SK-N-SH (cell line): Measurements from ENCODE around the gene AMFR. TPM values are rescaled to one million over a fixed set of nuclear protein-coding genes. Genes with fewer than 3 reads are reported as not detected.

Source experiments
- CTCF ChIA-PET: fragments of 300-600, 350-600 bp; formaldehyde crosslinking; extraction: SDS; loops from one replicate; lab custom pipeline; 2021; lab: Yijun Ruan, JAX
- POLR2A ChIA-PET: fragments of 350-600 bp; sonication (Branson Sonifier 250); formaldehyde crosslinking; extraction: SDS; loops from one replicate; lab custom pipeline; 2020; ENCODE audit warnings: antibody characterized with exemption, inconsistent platforms; lab: Yijun Ruan, JAX
- DNase-seq: peaks from one replicate; pipeline ENCODE4 v3.0.0; 2012
- H2AFZ ChIP-seq: fragments of 200-600 bp; sonication (generic); 2 replicates; pipeline ENCODE4 v1.8.1; 2016; ENCODE audit warnings: antibody characterized with exemption, mild to moderate bottlenecking, low read depth
- H3F3A ChIP-seq: fragments of 200-600 bp; sonication (generic); replicated peaks from 2 replicates; pipeline ENCODE3; 2016; ENCODE audit warnings: antibody characterized with exemption, mild to moderate bottlenecking; ENCODE audit not compliant: insufficient read depth
- H3K27ac ChIP-seq, 2 experiments: fragments of 200-500 bp in 1 of 2; fragments of 200-600 bp in 1 of 2; sonication (Bioruptor generic) in 1 of 2; sonication (generic), shearing (Covaris generic) in 1 of 2; 2 replicates each; pipeline versions ENCODE4 v1.5.1 to v1.6.1; 2014 to 2016; ENCODE audit warnings: low read depth in 2 of 2, inconsistent platforms in 1 of 2, low read length in 1 of 2, mild to moderate bottlenecking in 1 of 2, mixed read lengths in 1 of 2
- H3K27me3 ChIP-seq: fragments of 200-600 bp; sonication (generic), shearing (Covaris generic); 2 replicates; pipeline ENCODE4 v1.6.1; 2016; ENCODE audit warnings: mixed run types; ENCODE audit not compliant: insufficient read depth
- H3K36me3 ChIP-seq, 2 experiments: fragments of 200-500 bp in 1 of 2; fragments of 200-600 bp in 1 of 2; sonication (Bioruptor generic) in 1 of 2; sonication (generic) in 1 of 2; replicated peaks in 1 of 2; 2 replicates each; pipeline versions ENCODE3 to v1.5.1; 2014 to 2016; ENCODE audit warnings: low read length in 1 of 2, mild to moderate bottlenecking in 1 of 2; ENCODE audit not compliant: insufficient read depth in 2 of 2, control insufficient read depth in 1 of 2
- H3K4me1 ChIP-seq, 2 experiments: fragments of 200-500 bp in 1 of 2; fragments of 200-600 bp in 1 of 2; sonication (Bioruptor generic) in 1 of 2; sonication (generic), shearing (Covaris generic) in 1 of 2; 2 replicates each; pipeline versions ENCODE4 v1.5.1 to v1.6.1; 2014 to 2016; ENCODE audit warnings: low read depth in 1 of 2, low read length in 1 of 2, mixed run types in 1 of 2; ENCODE audit not compliant: insufficient read depth in 2 of 2, control insufficient read depth in 1 of 2
- H3K4me2 ChIP-seq: fragments of 200-600 bp; sonication (generic), shearing (Covaris generic); 2 replicates; pipeline ENCODE4 v1.6.1; 2017; ENCODE audit warnings: mixed run types
- H3K4me3 ChIP-seq, 2 experiments: fragments of 200-500 bp in 1 of 2; fragments of 200-600 bp in 1 of 2; sonication (Bioruptor generic) in 1 of 2; sonication (generic), shearing (Covaris generic) in 1 of 2; 2 replicates each; pipeline versions ENCODE4 v1.5.1 to v1.8.1; 2014 to 2016; ENCODE audit warnings: low read depth in 2 of 2, inconsistent platforms in 1 of 2, low read length in 1 of 2, mild to moderate bottlenecking in 1 of 2, mixed read lengths in 1 of 2, moderate library complexity in 1 of 2
- H3K79me2 ChIP-seq: fragments of 200-600 bp; sonication (generic); 2 replicates; pipeline ENCODE4 v1.8.1; 2017; ENCODE audit warnings: mild to moderate bottlenecking; ENCODE audit not compliant: insufficient read depth
- H3K9ac ChIP-seq: fragments of 200-600 bp; sonication (generic); 2 replicates; pipeline ENCODE4 v1.6.1; 2017; ENCODE audit warnings: mixed run types
- H3K9me2 ChIP-seq: fragments of 200-600 bp; sonication (generic); 2 replicates; pipeline ENCODE4 v1.6.1; 2017; ENCODE audit warnings: mixed run types
- H3K9me3 ChIP-seq: fragments of 200-600 bp; sonication (generic); 2 replicates; pipeline ENCODE4 v1.6.1; 2017; ENCODE audit warnings: mixed run types, mild to moderate bottlenecking, moderate library complexity
- H4K20me1 ChIP-seq: fragments of 200-600 bp; sonication (generic); 2 replicates; pipeline ENCODE4 v1.6.1; 2017; ENCODE audit warnings: mild to moderate bottlenecking, mixed run types; ENCODE audit not compliant: insufficient read depth
- CHD2 ChIP-seq: fragments of 150-350 bp; IDR thresholded peaks from 2 replicates; pipeline ENCODE4 v1.6.1; 2018; ENCODE audit warnings: low read length; ENCODE audit not compliant: partially characterized antibody
- EZH2phosphoT487 ChIP-seq: fragments of 200-600 bp; sonication (generic); IDR thresholded peaks from 2 replicates; pipeline ENCODE4 v1.6.1; 2017; ENCODE audit warnings: low read depth, mixed run types, mild to moderate bottlenecking, antibody characterized with exemption, moderate library complexity, borderline replicate concordance
- FOXJ3 ChIP-seq: sonication (generic); formaldehyde crosslinking; IDR thresholded peaks from 2 replicates; pipeline ENCODE4 v1.5.1; 2020; ENCODE audit warnings: mild to moderate bottlenecking, missing genetic modification reagents
- FOXM1 ChIP-seq: IDR thresholded peaks from 2 replicates; pipeline ENCODE4 v1.4.0; 2012; ENCODE audit warnings: low read depth, mild to moderate bottlenecking
- SMC3 ChIP-seq: IDR thresholded peaks from 2 replicates; pipeline ENCODE4 v1.6.1; 2012; ENCODE audit warnings: low read depth, low read length, improper control_type of control experiment
- TEAD4 ChIP-seq: IDR thresholded peaks from 2 replicates; pipeline ENCODE4 v1.4.0; 2012; ENCODE audit warnings: mild to moderate bottlenecking, borderline replicate concordance; ENCODE audit not compliant: insufficient read depth
- WGBS: methylation state at CpG from one replicate; pipeline ENCODE4 v1.1.6; 2017; ENCODE audit warnings: low lambda C conversion rate; 5-methylcytosine and 5-hydroxymethylcytosine counted together
- polyA plus RNA-seq, 3 experiments: library from polyadenylated mRNA; depleted of rRNA; stranded (reverse); fragments of >200 nt; gene quantifications; 2 replicates each; pipeline ENCODE4 v1.2.3, GENCODE V29; 2012
- TF ChIP-seq, protein P1 (sequence below): IDR thresholded peaks from 2 replicates; pipeline ENCODE4 v1.4.0; 2012; ENCODE audit warnings: low read depth, borderline replicate concordance
- TF ChIP-seq, protein P2 (sequence below): fragments of 200-600 bp; sonication (generic); IDR thresholded peaks from 2 replicates; pipeline ENCODE4 v1.6.1; 2017; ENCODE audit warnings: antibody characterized with exemption, mild to moderate bottlenecking, moderate library complexity
- TF ChIP-seq, protein P3 (sequence below): IDR thresholded peaks from 2 replicates; pipeline ENCODE4 v1.4.0; 2012; ENCODE audit warnings: low read depth
- TF ChIP-seq, protein P4 (sequence below): IDR thresholded peaks from 2 replicates; pipeline ENCODE4 v1.4.0; 2012; ENCODE audit warnings: low read depth, borderline replicate concordance
- TF ChIP-seq, protein P5 (sequence below): IDR thresholded peaks from 2 replicates; pipeline ENCODE4; 2012
- TF ChIP-seq, protein P6 (sequence below): fragments of 150-350 bp; IDR thresholded peaks from 2 replicates; pipeline ENCODE4 v1.6.1; 2017; ENCODE audit warnings: antibody characterized with exemption, low read length, low read depth, borderline replicate concordance

Gene AMFR
- polyA plus RNA-seq, 1 of the 3 experiments (the other 2 are of a cell fraction): 65.3 TPM

DNA sequence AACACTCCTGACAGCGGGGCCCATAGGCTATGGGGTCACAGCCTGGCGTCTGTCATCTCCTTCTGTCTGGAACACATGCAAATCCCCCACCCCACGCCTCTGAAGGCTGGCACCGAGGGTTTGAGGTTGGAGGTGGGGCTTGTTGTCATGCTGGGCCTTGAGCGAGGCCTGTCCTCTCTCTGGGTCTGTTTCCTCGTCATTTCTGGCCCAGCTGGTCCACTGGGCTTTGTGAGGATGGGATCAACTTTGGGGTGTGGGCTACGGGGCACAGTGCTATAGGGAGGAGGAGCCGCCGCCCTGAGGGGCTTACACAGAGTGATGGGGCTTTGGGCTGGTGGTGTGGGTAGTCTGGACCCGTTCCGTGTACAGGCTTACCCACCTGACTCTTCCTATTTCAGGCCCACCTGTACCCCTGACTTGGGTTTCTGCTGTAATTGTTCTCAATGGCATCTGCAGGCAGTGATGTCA, 87.5 kb downstream of the AMFR start:
- CTCF ChIA-PET: interaction anchor here (3.2 to 3.5 kb wide), 2 partner anchors 19 kb away, joined by 10 to 14 read pairs; no protein-coding TSS in a partner anchor
- POLR2A ChIA-PET: no interaction called here
- H3K79me2 ChIP-seq: no peaks in the 10 kb centered on the region
- H4K20me1 ChIP-seq: no peaks in the 10 kb centered on the region
- peaks cover 0 to 13% of the 10 kb centered on the region in 2 experiments; a peak in 1 of 4 replicates for H3K4me1 ChIP-seq
- WGBS: 57% methylated on average over 8 of the region's 11 CpGs
- no peaks in the 10 kb centered on the region for H3K36me3 ChIP-seq
- no peak overlapping the region for H3K4me2 ChIP-seq
- DNase-seq: no peak
- no peaks in the 10 kb centered on the region for H3K9me2 ChIP-seq
- TF ChIP-seq, protein P1, sequence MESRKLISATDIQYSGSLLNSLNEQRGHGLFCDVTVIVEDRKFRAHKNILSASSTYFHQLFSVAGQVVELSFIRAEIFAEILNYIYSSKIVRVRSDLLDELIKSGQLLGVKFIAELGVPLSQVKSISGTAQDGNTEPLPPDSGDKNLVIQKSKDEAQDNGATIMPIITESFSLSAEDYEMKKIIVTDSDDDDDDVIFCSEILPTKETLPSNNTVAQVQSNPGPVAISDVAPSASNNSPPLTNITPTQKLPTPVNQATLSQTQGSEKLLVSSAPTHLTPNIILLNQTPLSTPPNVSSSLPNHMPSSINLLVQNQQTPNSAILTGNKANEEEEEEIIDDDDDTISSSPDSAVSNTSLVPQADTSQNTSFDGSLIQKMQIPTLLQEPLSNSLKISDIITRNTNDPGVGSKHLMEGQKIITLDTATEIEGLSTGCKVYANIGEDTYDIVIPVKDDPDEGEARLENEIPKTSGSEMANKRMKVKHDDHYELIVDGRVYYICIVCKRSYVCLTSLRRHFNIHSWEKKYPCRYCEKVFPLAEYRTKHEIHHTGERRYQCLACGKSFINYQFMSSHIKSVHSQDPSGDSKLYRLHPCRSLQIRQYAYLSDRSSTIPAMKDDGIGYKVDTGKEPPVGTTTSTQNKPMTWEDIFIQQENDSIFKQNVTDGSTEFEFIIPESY: no peak
- no peak for TF ChIP-seq EZH2phosphoT487
- TF ChIP-seq, protein P2, sequence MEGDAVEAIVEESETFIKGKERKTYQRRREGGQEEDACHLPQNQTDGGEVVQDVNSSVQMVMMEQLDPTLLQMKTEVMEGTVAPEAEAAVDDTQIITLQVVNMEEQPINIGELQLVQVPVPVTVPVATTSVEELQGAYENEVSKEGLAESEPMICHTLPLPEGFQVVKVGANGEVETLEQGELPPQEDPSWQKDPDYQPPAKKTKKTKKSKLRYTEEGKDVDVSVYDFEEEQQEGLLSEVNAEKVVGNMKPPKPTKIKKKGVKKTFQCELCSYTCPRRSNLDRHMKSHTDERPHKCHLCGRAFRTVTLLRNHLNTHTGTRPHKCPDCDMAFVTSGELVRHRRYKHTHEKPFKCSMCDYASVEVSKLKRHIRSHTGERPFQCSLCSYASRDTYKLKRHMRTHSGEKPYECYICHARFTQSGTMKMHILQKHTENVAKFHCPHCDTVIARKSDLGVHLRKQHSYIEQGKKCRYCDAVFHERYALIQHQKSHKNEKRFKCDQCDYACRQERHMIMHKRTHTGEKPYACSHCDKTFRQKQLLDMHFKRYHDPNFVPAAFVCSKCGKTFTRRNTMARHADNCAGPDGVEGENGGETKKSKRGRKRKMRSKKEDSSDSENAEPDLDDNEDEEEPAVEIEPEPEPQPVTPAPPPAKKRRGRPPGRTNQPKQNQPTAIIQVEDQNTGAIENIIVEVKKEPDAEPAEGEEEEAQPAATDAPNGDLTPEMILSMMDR: no peak
- TF ChIP-seq FOXM1: no peak
- TF ChIP-seq, protein P3, sequence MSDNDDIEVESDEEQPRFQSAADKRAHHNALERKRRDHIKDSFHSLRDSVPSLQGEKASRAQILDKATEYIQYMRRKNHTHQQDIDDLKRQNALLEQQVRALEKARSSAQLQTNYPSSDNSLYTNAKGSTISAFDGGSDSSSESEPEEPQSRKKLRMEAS: no peak
- TF ChIP-seq TEAD4: no peak
- no peak for TF ChIP-seq SMC3
- TF ChIP-seq, protein P4, sequence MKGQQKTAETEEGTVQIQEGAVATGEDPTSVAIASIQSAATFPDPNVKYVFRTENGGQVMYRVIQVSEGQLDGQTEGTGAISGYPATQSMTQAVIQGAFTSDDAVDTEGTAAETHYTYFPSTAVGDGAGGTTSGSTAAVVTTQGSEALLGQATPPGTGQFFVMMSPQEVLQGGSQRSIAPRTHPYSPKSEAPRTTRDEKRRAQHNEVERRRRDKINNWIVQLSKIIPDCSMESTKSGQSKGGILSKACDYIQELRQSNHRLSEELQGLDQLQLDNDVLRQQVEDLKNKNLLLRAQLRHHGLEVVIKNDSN: no peak
- TF ChIP-seq, protein P5, sequence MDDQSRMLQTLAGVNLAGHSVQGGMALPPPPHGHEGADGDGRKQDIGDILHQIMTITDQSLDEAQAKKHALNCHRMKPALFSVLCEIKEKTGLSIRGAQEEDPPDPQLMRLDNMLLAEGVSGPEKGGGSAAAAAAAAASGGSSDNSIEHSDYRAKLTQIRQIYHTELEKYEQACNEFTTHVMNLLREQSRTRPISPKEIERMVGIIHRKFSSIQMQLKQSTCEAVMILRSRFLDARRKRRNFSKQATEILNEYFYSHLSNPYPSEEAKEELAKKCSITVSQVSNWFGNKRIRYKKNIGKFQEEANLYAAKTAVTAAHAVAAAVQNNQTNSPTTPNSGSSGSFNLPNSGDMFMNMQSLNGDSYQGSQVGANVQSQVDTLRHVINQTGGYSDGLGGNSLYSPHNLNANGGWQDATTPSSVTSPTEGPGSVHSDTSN: no peak
- TF ChIP-seq, protein P6, sequence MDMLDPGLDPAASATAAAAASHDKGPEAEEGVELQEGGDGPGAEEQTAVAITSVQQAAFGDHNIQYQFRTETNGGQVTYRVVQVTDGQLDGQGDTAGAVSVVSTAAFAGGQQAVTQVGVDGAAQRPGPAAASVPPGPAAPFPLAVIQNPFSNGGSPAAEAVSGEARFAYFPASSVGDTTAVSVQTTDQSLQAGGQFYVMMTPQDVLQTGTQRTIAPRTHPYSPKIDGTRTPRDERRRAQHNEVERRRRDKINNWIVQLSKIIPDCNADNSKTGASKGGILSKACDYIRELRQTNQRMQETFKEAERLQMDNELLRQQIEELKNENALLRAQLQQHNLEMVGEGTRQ: no peak
- no peak for TF ChIP-seq CHD2
- no peak for TF ChIP-seq FOXJ3 (CRISPR knock-in tag)
- no peaks in the 10 kb centered on the region for H3K9me3 ChIP-seq
- no peaks in the 10 kb centered on the region for H3K27me3 ChIP-seq
- no peak overlapping the region for H2AFZ ChIP-seq
- H3F3A ChIP-seq: no peaks in the 10 kb centered on the region
- no peak overlapping the region for H3K9ac ChIP-seq
- H3K27ac ChIP-seq: no peak overlapping the region
- H3K4me3 ChIP-seq: no peak overlapping the region
